ENCODE data around the gene ZNF106. TPM values are rescaled to one million over a fixed set of nuclear protein-coding genes. Genes with fewer than 3 reads are reported as not detected.

ZNF106 gene
- total and polyA plus RNA-seq, 12 donors, result 5.8 to 77.7 (median 58.4) TPM

GRCh38 chr15:42363487-42363886 lies 127.5 kb downstream of the ZNF106 start:
- no peaks in the 10 kb centered on the region for H3K27me3 ChIP-seq
- TF ChIP-seq POLR2A (IDR thresholded peaks at IDR 0.05) (no peak), CTCF (IDR thresholded peaks at IDR 0.05) (no peak)
- WGBS, 4 donors, result 89 to 98% (median 94%) methylated on average over 3 of the region's 3 CpGs
- no peaks in the 10 kb centered on the region for H3K36me3 ChIP-seq (replicated peaks in 1 of 2)
- DNase-seq, result no peak
- no peak overlapping the region for H3K27ac ChIP-seq
- no peaks in the 10 kb centered on the region for H3K4me1 ChIP-seq (replicated peaks in 1 of 2)
- H3K4me3 ChIP-seq, result no peak overlapping the region
- intact Hi-C loops (cut with DNase I), result no loop called here
- H3K9me3 ChIP-seq (replicated peaks in 1 of 3), result no peaks in the 10 kb centered on the region

Small RNAs within 50 kb of the gene (small RNA-seq; reads per million reads assigned to genes)
- 0 reads per million in 2 donors for gene RNU6-188P

Other genes starting within 250 kb of the ZNF106 start
- gene GANC, start 217.9 kb downstream of the ZNF106 start, total RNA-seq, result 10 to 100 TPM; 10.3 to 37.2 (median 23.1) TPM
- 10 to 100 TPM in 2 of 3 donors, 1 to 10 TPM in 1; 8.5 to 14.6 (median 12.6) TPM for gene GANC, start 217.9 kb downstream of the ZNF106 start, polyA plus RNA-seq
- 100 to 1,000 TPM in 1 of 9 donors, 10 to 100 TPM in 8; 20.8 to 128 (median 52.2) TPM for gene TMEM87A, start 217.7 kb downstream of the ZNF106 start, total RNA-seq
- gene TMEM87A, start 217.7 kb downstream of the ZNF106 start, polyA plus RNA-seq, result 10 to 100 TPM; 16.8 to 64.4 (median 20.1) TPM
- gene CAPN3, start 131.6 kb downstream of the ZNF106 start, total RNA-seq, result 10 to 100 TPM in 2 of 9 donors, 1 to 10 TPM in 7; 4.0 to 17.2 (median 7.8) TPM
- 10 to 100 TPM in 2 of 3 donors, 1 to 10 TPM in 1; 3.3 to 72.9 (median 51.5) TPM for gene CAPN3, start 131.6 kb downstream of the ZNF106 start, polyA plus RNA-seq
- gene SNAP23, start 4.5 kb upstream of the ZNF106 start, total RNA-seq, result 10 to 100 TPM; 44.7 to 88.2 (median 61.2) TPM
- gene SNAP23, start 4.5 kb upstream of the ZNF106 start, polyA plus RNA-seq, result 10 to 100 TPM; 54.0 to 74.2 (median 58.9) TPM
- gene LRRC57, start 57.7 kb upstream of the ZNF106 start, total RNA-seq, result 10 to 100 TPM in 7 of 9 donors, 1 to 10 TPM in 2; 7.1 to 26.2 (median 17.9) TPM
- gene LRRC57, start 57.7 kb upstream of the ZNF106 start, polyA plus RNA-seq, result 10 to 100 TPM in 1 of 3 donors, 1 to 10 TPM in 2; 3.3 to 13.7 (median 5.7) TPM
- gene HAUS2, start 57.7 kb upstream of the ZNF106 start, total RNA-seq, result 10 to 100 TPM; 13.0 to 57.9 (median 19.0) TPM
- gene HAUS2, start 57.7 kb upstream of the ZNF106 start, polyA plus RNA-seq, result 10 to 100 TPM in 1 of 3 donors, 1 to 10 TPM in 2; 5.8 to 28.2 (median 6.2) TPM
- 1 to 10 TPM; 1.2 to 8.7 (median 2.8) TPM for gene STARD9, start 84.5 kb upstream of the ZNF106 start, total RNA-seq
- gene STARD9, start 84.5 kb upstream of the ZNF106 start, polyA plus RNA-seq, result 1 to 10 TPM in 2 of 3 donors, under 1 TPM in 1; 0.71 to 6.8 (median 4.5) TPM
- gene CDAN1, start 246.0 kb upstream of the ZNF106 start, total RNA-seq, result 10 to 100 TPM in 8 of 9 donors, 1 to 10 TPM in 1; 9.9 to 32.6 (median 14.1) TPM
- gene CDAN1, start 246.0 kb upstream of the ZNF106 start, polyA plus RNA-seq, result 10 to 100 TPM in 2 of 3 donors, 1 to 10 TPM in 1; 3.6 to 40.8 (median 24.4) TPM

Measured in adrenal gland (tissue), 12 donors.